Cerebellar nuclear complex (tissue), 1 donor: Measurements from ENCODE around the gene MEIOB.
"Not testable (repeated sequence)": the region's sequence is repeated elsewhere in the genome, so short reads cannot be mapped to it uniquely, and the experiment has no call there.

Experiments
- DNase-seq, 2 experiments: peaks; one replicate each; lab custom pipeline; 2025; lab: John Stamatoyannopoulos, UW

The MEIOB gene

DNA sequence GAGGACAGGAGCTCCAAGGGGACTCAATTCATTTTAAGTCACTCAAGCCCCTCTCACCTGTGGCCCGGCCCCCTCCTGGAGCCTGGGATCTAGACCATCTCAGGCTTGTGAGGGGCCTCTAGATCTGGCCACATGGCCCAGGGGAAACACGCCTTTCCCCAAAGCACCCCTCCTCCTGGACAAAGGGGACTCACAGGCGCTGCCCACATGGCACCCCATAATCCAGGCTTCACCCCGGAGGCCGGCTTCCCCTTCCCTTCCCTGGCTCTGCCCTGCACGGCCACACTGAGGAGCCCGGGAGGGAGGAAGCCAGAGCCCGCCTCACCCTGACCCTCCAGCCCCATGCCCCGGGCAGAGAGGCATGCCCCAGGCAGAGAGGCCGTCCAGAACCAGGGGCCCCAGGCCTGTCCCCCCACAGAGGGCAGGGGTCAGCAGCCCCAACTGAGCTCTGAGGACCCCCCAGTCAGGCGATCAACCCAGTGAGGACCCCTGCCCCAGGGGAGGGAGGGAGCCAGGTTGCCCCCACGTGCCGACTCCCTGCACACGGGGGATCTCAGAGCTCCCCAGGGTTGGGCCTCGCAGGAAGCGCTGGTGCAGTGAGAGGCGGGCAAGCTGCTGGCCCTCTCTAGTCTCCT lies 35.4 kb upstream of the MEIOB start:
- DNase-seq, result no peak

DNA sequence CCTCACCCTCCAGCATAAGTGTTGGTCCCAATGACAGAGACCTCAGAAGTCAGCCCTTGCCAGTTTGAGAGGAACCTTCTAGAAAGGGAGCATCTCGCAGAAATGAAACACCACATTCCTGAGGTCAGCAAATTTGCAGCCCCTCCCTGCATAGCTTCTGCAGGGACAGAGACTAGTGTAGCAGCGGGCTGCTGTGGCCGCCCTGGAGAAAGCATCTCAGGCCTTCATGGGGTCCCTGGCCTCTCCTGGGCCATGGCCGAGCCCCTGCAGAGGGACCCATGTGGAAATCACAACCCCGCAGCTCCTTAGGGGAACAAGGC lies 34.8 kb upstream of the MEIOB start:
- no peak for DNase-seq

DNA sequence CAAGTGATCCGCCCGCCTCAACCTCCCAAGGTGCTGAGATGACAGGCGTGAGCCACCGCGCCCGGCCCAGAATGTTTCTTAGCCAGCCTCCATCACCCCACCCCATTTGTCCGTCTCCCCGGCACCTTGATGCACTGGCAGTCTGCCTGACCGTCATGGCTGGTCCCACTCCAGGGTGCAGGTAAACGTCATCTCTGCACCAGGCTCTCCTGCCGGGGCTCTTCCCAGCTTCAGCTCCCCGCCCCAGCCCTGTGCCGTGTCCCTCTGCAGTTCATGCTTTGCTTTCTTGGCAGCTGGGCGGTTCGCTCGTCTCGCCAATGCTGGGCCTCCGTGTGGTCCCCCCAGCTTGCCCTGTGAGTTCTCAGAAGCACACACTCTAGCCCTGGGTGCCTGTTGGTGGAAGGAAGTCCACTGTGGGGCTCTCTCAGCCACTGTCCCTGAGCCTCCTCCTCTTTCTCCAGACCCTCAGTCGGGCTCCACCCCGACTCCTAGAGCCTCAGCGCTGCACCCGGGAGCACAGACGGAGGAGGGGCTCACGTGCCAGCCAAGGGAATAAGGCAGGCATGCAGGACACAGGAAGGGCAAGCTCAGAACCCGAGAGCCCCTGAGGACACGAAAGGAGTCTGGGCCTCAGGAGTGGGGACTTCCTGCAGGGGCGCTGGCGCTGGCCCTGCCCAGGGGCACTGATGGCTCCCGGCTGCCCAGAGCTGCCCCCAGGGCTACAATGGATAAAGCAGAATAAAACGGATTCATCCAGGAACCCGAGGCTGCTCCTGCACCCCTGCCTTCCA lies 34.3 kb upstream of the MEIOB start:
- no peak for DNase-seq

DNA sequence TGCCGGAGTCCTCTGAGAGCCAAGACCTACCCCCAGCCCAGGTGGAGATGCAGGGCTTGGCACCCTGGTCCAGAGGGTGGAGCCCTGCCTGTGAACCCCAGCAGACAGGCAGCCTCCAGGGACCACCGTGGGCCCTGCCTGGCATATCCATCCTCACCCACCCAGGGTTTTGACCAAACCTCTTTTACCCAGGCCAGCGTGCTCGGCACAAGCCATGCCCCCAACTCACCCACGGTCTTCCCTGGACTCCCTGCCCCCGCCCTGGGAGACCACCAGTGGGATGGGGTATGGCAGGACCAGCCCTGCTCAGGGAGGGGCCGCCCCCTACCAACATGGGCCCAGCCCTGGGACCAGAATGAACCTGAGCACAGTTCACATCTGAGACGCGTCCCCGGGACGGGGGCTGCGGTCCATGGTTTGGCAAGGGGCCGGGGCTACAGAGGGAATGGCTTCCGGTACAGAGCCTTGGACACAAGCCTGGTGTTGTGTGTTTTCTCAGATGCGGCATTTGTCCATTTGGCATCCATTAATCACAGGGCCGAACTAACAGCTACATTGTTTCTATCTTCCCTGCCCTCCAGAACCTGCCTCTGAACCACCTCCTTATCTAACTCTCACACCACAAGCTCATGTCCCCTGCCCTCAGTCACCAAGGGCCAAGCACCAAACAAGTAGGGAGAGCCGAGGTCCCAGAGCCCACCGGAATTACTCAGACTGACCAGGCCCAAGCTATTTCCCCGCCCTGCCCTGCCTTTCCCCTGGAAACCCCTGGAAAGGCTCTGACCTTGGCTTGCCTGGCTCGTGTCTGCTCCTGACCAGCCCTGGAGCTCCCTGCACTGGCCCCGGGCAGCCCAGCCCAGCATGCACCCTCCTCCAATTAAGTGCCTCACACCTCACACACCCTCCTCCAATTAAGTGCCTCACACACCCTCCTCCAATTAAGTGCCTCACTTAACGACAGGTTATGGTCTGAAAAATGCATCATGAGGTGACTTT lies 32.2 kb upstream of the MEIOB start:
- no peak for DNase-seq

DNA sequence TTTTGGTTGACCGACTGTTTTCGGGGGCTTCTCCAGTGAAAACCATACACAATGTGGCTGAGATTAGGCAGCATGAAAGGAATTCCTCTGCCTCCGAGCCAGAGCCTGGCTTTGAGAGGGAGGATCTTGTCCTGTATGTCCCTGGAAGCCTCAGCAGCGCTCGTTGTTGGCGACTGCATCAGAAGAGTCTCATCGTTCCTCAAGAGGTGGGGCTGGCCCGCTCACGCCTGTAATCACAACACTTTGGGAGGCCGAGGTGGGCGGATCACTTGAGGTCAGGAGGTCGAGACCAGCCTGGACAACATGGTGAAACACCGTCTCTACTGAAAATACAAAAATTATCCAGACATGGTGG lies 31.2 kb upstream of the MEIOB start:
- DNase-seq, result no peak

DNA sequence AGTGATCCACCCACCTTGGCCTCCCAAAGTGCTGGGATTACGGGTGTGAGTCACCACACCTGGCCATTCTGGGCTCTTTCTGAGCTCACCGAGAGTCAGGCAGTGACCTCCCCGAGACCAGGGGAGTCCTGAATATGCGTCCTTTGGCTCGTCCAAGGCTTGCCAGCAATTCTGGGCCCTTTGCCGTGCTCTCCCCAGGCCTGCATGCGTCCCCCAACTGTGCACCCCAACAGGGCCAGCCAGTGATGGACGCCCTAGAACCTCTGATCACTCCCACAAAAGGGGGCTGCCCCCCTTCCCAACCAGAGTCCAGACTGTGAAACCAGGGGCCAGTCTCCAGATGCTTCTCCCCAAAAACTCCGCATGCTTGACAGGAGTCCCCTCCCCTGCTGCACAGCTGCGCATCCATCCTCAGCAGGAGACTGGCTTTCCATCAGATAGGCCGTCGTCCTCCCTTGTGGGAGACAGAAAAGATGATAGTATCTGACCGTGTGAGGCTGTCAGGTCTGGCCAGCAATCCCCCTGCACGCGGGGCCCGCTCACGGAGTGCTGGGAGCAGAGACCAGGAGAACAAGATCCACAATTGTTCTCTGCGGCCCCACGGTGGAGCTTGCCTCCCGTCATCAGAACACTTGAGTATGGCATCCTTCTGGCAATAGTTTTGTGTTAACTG lies 30.7 kb upstream of the MEIOB start:
- DNase-seq, result no peak

DNA sequence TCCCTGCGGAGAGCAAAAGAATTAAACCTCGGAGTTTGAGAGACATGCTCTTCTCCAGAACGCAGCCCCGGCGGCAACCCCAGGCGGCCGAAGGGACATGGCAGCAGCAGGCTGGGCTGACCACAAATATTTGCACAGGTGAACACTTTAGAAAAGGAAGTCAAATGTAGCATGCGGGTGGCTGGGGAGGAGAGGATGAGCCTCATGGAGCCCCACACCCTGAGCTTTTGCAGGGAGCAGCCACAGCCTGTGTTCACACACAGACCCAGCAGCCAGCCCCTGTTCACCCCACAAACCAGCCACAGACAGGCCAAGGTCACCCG lies 28.4 kb upstream of the MEIOB start:
- no peak for DNase-seq

DNA sequence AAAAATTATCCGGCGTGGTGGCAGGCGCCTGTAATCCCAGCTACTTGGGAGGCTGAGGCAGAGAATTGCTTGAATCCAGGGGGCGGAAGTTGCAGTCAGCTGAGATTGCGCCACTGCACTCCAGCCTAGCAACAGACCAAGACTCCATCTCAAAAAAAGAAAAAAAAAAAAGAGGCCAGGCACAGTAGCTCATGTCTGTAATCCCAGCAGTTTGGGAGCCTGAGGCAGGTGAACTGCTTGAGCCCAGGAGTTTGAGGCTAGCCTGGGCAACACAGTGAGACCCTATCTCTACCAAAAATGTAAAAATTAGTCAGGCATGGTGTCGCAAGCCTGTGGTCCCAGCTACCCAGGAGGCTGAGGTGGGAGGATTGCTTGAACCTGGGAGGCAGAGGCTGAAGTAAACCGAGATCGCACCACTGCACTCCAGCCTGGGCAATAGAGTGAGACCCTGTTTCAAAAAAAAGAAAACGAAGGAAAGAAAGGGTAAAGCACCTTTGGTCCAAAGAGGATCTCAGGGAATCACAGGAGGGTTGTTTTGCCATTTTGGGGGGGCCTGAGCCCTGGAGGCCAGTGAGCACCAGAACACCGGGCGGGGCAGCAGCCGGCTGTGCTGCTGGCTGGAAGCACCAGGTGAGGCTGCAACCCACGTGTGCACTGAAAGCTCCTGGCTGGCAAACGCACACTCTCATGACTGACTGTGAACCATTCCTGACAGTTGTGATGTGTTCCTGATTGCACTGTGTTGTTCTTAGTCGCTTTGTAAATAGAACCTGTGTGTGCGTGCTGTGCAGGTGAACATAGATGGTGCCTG lies 27.9 kb upstream of the MEIOB start:
- DNase-seq, result no peak

DNA sequence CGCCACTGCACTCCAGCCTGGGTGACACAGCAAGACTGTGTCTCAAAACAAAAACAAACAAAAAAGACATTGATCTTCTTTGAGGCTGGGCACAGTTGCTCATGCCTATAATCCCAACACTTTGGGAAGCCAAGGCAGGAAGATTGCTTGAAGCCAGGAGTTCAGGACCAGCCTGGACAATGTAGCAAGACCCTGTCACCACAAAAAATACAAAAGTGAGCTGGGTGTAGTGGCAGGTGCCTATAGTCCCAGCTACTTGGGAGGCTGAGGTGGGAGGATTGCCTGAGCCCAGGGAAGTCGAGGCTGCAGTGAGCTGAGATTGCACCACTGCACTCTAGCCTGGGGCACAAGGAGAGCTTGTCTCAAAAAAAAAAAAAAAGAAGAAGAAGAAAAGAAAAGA lies 25.7 kb upstream of the MEIOB start:
- DNase-seq, result not testable (repeated sequence)

DNA sequence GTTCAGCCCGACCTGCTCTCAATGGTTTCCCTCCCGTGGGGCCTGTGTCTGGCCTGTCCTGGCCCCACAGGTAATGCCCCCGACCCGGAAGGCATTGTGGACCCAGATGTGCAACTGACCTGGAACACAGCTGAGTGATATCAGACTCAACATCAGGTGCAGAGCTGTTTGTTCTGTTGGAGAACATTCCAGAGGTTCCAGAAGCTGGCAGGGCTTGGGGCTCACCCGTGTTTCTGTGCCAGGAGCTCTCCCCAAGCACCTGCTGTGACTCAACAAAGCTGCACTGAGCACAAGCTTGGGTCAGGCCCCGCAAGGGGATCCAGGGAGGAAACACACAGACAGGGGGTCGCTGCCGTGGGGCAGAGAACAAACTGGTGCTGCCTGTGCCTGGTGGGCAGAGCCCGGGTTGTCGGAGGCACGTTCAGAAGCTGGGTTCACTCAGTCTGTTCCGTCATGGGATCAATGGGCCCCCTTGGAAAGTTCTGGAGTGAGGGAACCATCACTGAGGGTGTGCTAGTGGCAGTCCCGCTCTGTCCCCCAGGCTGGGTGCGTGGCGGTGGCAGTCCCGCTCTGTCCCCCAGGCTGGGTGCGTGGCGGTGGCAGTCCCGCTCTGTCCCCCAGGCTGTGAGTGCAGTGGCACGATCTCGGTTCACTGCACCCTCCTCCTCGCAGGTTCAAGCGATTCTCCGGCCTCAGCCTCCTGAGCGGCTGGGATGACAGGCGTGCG lies 24.1 kb upstream of the MEIOB start:
- DNase-seq, result no peak

DNA sequence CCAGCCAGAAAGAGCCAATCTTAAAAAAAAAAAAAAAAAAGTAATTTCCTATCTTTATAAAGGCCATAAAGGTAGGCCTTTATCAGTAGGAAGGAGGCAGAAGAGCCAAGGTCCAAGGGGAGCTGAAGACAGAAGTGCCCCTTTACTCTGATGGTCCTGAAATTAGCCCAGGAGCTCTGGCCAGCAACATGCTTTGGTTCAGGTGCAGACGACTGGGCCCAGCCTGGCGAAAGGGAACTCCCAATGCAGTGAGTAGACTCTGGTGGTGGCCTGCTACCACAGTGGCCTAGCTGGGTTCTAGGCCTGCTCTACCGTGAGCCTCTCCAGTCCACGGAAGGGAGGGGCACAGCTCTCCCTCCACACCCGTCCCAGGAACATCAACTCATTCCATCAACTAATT lies 23.1 kb upstream of the MEIOB start:
- no peak for DNase-seq

DNA sequence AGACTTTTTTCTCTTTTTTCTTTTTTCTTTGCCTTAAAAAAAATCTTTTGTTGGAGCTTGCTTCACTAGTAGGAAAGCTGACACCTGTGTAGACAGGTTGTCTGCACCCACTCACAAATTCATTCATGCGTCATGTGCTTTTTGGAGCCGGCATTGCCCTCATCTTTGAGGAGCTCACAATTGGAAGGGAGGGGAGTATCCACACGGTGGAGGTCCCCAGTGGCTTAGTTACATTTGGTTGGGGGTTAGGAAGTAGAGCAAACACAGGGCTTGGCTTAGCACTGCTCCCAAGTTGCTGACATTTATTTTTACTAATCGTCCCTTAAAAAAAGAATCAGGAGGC lies 18.7 kb upstream of the MEIOB start:
- no peak for DNase-seq

DNA sequence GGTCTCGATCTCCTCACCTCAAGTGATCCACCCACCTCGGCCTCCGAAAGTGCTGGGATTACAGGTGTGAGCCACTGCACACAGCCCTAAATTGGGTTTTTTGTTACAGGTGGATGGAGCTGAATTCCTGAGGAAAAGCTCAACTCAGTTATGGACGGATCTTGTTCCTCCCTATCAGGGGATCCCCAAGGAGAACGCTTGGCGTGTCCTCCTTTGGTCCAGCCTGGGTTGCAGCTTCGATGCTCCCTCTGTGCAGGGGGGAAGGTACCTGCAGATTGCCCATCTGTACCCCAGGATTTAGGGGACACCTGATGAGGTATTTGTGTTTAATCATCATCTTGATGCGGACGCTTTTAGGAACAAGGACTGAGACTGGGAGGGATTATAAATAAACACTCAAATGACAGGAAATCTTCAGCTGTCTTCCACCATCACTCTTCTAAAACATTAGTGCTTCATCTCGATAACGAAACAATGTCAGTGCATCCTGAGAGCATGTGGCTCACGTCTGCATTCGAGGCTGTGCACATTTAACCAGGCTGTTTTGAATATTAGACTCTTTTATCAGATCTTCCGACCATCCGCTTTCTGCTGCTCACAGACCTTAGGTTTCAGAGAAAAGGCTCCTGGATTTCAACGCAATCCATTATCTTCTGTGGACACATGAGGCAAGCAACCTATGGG lies 18.2 kb upstream of the MEIOB start:
- DNase-seq, result no peak

DNA sequence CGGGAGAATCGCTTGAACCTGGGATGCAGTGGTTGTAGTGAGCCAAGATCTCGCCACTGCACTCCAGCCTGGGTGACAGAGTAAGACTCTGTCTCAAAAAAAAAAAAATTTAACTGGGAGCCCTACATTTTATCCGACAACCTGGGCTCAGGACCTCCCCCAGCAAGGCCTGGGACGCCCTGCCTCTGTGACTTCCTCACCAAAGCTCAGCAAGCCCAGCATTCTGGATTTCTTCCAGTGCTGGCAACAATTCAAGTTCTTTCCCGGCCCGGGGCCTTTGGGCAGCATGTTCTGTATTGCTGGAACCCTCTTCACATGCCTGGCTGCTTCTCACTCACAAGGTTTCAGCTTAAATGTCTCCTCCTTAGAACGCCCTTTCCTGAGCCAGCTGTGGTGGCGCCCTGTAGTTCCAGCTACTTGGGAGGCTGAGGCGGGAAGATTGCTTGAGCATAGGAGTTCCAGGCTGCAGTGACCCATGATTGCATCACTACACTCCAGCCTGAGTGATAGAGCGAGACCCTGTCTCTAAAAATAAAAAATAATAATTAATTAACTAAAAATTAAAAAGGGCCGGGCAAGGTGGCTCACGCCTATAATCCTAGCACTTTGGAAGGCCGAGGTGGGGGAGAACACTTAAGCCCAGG lies 15.9 kb upstream of the MEIOB start:
- no peak for DNase-seq

DNA sequence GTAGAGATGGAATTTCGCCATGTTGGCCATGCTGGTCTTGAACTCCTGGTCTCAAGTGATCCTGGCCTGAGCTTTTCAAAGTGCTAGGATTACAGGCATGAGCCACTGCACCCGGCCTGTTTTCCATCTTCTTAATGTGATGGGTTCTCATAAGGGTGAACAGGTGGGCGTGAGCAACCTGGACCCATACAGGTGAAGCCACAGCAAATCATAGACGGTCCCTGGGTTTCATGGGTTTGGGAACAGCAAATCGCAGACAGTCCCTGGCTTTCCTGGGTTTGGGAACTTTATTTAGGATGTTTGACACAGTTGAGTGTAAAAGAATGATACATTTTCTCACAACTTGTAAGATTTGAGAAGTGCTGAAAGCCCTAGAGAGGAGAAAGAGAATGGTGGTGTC lies 12.9 kb upstream of the MEIOB start:
- no peak for DNase-seq

DNA sequence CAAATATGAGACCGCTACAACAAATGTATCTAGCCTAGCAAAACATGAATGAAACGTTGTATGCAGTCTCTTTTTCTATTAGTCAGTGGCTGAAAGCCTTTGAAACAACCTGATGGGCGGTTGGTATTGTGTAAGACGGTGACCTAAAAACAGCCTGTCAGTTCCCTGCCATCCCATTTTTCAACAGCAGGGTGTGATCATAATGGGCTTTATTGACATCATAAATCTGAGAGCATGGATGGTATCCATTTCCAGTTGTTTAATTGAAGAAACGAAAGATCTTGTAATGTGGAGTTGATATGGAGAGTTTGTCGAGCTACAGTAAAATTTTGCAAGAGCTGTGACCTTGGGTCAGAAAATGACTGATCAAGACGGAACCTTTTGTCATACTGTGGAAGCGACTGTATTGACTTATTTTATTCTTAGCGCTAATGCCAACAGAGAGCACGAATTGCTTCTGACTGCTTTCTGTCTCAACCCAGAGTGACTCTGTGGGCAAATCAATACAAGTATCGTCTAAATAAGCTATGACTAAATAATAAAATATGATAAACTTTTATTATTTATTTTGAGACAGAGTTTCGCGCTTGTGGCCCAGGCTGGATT lies 12.3 kb upstream of the MEIOB start:
- DNase-seq, result no peak

DNA sequence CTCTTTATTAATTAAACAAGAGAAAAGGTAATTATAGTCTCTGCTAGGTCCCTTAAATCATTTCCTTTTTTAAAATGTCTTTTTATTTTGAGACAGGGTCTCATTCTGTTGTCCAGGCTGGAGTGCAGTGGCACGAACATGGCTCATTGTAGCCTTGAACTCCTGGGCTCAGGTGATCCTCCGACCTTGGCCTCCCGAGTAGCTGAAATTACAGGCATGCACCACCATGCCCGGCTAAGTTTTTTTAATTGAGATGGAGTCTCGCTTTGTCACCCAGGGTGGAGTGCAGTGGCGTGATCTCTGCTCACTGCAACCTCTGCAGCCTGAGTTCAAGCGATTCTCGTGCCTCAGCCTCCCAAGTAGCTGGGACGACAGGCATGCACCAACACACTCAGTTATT lies 9.2 kb upstream of the MEIOB start:
- DNase-seq, result not testable (repeated sequence)

DNA sequence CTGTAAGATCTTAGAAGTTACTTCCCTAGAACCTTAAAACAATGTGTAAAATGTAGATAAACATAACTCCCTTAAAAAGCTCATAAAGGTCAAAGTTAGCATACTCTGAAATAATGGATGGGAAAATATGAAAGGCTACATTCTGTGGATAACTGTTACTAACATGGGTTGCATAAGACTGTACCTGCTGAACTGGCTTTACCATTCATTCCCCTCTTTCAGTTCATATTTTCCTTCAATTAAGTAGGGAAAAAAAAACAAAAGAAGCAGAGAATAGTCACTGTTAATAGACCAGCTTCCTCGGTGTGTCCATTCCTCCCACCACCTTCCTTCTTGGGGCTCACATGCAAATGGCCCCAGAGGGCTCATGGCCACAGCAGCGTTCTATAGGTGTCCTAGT lies 7.5 kb upstream of the MEIOB start:
- DNase-seq, result no peak

DNA sequence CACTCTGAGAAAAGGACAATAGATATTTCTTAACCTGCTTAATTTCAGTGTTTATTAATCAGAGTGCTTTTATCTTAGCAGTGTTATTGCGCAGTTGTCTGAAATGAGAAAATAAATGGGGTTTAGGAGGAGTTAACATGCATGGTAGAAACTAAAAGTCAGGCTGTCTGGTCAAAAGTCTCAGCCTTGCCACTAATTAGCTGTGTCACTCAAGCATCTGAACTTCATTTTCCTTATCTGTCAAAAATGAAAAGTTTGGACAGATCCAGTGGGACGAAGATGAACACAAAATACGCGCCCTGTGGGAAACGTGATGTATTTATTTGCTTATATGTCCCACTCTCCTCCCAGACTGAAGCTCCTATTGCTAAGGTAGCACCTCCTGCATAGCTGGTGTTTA lies 6.3 kb upstream of the MEIOB start:
- no peak for DNase-seq

DNA sequence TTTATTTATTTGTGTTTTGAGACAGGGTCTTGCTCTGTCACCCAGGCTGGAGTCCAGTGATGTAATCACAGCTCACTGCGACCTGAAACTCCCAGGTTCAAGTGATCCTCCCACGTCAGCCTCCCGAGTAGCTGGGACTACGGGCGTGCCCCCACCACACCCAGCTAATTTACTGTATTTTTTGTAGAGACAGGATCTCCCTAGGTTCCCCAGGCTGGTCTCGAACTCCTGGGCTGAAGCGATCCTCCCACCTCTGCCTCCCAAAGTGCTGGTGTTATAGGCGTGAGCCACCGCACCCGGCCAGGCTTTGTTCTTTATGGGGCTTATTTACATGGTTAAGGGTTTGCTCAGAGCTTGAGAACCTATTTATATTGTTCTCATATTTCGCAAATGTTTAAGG lies 5.8 kb upstream of the MEIOB start:
- DNase-seq, result no peak
